Loucy (cell line): ENCODE measurements around the gene SLC28A1.

ENCODE experiments used
- CTCF ChIP-seq: fragments of 200-600 bp; sonication (generic); conservative IDR thresholded peaks from 2 replicates; pipeline ENCODE4 v1.5.1; 2014; ENCODE audit warnings: mild to moderate bottlenecking, antibody characterized with exemption, low read length
- EZH2phosphoT487 ChIP-seq: fragments of 200-600 bp; IDR thresholded peaks from 2 replicates; pipeline ENCODE4 v1.6.1; 2018; ENCODE audit warnings: antibody characterized with exemption, mild to moderate bottlenecking, moderate library complexity, borderline replicate concordance

GRCh38 chr15:84872009-84872910, 12.2 kb upstream of the SLC28A1 start:
- no peak for TF ChIP-seq CTCF
- TF ChIP-seq EZH2phosphoT487, result no peak
